ENCODE data around the gene MAP3K15.
"Not testable (repeated sequence)": the region's sequence is repeated elsewhere in the genome, so short reads cannot be mapped to it uniquely, and the experiment has no call there.

The MAP3K15 gene

DNA sequence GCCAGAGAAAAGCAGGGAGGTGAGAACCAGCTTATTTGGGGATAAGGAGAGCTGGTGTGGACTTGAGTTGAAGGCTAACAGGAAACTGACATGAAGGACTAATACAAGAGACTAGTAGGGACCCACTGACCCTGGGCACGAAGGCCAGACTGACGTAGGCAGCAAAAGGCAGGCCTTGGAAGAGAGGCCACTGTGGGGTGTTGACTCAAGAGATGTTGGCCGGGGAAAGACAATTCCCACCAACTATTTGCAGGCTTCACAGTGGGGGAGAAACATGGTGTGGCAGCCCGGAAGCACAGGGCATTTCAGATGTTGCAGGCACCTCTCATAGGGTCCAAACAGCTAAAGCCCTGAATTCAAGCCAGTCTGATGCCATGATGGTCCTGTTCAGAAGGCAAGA, 24.4 kb upstream of the MAP3K15 start:
- DNase-seq, result no peak

DNA sequence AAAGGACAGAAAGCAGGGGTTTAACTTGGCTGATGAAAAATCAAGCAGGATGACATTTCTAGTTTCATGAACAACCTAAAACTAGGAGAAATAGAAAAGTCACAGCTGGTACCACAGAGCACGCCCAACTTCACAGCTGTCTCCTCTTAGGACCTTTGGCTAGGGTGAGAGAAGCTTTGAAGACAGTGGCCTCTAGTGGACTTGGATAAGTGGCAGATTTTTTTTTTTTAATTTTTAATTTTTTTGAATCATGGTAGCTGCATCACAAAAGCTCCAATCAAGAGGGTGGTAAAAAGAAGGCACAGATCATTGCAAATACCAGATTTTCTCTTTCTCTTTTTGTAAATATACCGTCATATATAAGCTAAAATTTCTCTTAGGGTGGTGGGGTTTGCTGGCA, 20.2 kb upstream of the MAP3K15 start:
- DNase-seq, result peak in 1 of 2 experiments; percentile 28

DNA sequence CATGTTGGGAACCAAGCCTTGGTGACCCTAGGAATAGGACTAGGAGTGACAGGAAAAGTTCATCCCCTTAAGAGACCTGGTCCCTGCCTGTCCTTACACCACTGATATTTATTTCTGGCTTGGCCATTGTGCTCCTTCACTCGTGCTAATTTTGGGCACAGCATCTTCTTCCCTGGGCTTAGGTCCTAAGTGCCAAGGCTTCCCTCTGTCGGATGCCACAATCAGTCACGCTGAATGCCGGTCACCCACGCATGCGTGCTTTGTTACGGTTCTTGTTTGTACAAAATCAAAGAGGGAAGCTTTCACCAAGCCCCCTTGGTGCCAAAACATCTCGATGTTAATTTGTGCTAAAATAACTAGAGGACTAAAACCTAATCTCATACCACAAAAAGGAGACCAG, 17.4 kb upstream of the MAP3K15 start:
- DNase-seq, result no peak

DNA sequence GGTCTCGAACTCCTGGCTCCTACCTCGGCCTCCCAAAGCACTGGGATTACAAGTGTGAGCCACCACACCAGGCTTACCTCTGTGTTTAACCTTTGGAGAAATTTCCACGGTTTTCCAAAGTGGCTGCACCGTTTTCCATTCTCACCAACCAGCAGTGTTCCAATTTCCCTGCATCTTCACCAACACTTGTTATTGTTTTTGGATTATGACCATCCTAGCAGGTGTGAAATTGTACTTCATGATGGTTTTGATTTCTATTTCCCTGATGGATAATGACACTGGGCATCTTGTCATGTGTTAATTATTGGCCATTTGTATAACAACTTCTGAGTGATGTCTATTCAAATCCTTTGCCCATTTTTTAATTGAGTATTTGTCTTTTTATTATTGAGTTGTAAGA, 2.7 kb upstream of the MAP3K15 start:
- no peak for DNase-seq

DNA sequence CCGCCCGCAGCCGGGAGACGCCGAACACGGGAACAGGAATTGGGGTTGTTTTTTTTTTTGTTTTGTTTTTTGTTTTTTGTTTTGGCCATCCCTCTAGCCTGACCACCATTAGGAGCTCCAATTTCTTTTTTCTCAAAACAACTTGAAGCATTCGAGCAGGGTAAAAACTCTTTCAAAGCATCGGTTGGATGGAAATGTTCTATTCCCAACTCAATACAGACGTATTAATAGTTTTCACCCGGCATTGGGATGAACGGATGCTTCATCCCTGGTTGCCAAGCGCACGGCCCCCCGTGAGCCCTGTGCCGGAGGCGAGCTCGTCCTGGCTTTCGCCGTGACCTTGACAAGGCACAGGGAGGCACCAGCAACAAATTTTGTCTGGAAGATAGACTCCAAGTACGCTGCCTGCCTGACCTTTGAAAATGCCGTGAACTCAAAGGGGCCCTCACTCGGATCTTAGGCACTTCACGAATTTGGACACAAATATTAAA, 352 bp upstream of the MAP3K15 start:
- DNase-seq, result no peak

DNA sequence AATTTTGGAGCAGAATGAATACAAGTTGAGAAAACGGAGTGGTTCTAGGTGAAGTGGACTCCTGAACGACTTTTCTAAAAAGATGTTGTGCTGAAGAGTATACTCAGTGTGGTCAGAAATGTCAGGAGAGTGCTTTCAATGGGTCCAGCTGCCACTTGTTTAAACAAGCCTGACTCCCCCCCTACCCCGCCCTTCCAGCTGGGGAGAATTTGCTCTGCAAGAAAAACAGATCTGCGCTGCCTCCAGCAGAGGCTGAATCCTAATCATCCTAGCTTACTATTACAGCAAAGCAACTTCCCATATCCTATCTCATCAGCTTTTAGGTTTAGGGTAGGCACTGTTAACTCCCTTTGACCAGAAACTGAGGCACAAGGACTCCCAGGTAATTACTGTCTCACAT, 1.9 kb downstream of the MAP3K15 start:
- peak in 1 of 2 experiments; percentile 27 for DNase-seq

DNA sequence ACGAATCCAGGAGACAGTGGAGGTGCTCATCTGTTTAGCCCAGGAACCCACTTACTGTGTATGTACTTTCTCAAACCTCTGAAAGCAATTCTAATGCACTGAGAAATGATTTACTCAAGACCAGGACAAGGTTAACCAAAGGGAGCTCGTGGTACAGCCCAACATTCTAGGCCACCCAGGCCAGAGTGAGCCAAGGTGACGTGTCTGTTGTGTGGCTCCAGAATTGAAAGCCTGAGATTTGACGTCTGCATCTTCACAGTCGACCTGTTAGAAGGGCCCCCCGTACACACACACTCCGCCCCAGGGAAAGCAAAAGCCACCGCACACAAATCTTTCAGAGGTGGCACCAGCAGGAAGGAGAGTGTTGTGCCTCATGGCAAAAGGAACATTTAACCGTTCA, 2.3 kb downstream of the MAP3K15 start:
- no peak for DNase-seq

DNA sequence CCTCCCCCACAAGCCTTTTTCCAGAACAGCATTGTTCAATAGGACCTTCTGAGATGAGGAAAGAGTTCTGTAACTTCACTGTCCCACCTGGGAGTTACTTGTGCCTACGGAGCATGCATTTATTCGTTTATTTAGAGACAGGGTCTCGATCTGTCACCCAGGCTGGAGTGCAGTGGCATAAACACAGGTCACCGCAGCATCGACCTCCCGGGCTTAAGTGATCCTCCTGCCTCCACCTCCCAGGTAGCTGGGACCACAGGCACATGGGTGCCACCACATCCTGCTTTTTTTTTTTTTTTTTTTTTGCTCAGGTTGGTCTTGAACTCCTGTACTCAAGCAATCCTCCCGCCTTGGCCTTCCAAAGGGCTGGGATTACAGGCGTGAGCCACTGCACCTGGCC, 2.9 kb downstream of the MAP3K15 start:
- DNase-seq, result no peak

DNA sequence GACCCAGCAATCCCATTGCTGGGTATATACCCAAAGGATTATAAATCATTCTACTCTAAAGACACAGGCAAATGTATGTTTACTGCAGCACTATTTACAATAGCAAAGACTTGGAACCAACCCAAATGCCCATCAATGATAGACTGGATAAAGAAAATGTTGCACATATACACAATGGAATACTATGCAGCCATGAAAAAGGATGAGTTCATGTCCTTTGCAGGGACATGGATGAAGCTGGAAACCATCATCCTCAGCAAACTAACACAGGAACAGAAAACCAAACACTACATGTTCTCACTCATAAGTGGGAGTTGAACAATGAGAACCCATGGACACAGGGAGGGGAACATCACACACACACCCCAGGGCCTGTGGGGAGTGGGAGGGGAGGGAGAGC, 3.5 kb downstream of the MAP3K15 start:
- DNase-seq, result not testable (repeated sequence)

DNA sequence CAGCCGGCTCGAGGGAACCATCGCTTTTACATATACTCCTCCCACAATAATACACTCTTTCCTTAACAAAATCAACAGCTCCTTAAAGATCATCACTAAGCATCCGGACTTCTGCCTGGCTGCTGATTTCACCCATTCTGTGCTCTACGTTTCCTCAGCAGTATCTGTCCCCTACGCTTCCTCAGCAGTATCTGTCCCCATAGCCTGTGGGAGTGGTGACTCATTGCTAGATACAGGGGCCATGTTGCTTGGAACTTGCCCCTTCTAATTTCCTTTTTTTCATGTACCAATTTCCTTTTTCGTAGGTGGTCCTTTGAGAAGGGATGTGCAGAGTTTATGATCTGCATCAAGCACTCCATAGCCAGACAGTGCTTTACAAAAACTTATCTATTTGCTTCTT, 18.6 kb downstream of the MAP3K15 start:
- DNase-seq, result no peak

DNA sequence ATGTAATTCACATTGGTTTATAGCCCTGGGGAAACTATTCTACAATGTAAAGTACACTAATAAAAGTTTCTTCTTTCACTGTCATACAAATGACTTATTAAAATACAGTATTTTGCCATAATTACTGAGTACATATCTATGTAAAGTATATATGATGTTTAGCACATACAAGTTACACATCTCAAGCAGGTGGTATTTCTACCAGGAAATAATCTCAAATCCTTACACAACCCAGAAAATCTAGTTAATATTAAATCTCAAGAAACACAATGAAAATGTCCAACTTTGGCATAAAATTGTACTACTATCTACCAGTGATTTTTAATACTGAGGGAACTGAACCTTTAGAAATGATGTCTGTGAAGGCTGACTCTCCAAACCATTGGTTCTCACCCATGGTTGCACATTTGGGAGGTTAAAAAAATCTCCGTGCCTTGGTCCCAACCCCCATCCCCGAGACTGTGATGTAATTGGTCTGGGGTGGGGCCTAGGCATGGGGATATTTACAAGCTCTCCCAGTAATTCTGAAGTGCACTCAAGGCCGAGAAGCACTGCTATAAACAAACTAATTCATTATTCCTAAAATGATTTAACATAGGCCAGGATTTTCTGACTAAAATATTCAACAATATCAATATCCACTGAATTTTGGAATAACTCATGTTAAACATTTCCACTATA, 27.6 kb downstream of the MAP3K15 start:
- DNase-seq, result no peak

DNA sequence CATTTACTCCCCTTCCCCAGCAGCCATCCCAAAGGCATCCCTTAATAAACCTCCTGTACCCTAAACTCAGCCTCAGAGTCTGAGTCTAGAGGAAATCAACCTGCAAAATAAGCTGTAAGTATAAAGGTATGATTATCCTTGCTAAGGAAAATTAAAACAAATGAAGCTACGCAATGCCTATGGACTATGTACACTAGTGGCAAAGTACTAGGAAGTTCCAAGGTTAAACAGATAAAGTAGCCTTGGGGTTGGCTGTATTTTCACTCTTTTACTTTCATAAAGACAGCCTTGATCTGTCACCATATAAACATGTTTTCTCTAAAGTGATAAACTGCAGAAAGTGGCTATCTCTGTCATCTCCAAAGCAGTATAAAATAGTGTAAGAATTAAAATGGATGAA, 35.9 kb downstream of the MAP3K15 start:
- no peak for DNase-seq

DNA sequence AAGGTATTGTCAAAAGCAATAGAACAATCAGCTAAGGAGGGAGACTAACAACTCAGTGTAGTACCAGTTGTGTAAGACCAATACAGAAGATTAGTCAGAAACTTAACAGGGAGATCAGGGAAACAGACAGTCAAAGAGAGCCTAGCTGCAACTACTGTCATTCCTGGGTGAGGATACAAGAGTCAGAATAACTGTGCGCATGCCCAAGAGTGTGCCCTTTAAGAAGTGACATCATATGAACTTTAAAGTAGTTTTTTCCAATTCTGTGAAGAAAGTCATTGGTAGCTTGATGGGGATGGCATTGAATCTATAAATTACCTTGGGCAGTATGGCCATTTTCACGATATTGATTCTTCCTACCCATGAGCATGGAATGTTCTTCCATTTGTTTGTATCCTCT, 46.9 kb downstream of the MAP3K15 start:
- DNase-seq, result not testable (repeated sequence)

DNA sequence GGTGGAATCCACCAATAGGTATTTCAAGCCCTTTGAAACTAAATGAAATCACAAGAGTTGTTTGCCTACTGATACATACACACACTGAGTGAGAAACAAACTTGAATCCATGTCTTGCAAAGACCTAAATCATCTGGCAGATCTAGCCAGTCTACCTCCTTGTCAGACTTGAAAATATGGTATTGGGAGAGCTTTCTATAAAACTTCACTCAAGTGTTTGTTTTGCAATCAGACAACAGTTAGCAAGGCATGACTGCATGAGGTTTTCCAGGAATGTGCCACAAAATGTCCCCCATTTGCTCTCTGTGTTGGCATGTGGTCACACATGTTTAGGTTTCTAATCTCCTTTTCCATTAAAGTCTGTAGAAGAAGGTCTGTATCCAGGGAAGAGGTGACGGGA, 52.4 kb downstream of the MAP3K15 start:
- DNase-seq, result no peak

DNA sequence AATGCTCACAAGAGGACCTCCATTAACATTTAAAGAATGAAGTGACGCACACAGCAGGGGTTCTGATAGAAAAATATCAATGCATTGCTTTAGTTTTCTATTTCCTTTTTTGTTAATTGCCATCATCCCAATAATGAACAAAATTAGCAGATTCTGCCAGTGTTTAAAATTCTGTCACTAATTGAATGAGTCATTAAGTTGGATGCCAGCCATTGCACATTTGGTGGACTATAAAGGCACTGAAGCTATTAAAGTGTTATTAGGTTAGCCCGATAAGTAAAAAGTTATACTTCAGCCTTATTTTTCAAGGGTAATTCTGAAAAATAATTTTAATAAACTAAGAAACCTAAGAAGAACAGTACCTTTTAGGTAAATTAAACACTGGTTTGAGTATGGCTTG, 53.1 kb downstream of the MAP3K15 start:
- peak; percentile 4 to 45 for DNase-seq

DNA sequence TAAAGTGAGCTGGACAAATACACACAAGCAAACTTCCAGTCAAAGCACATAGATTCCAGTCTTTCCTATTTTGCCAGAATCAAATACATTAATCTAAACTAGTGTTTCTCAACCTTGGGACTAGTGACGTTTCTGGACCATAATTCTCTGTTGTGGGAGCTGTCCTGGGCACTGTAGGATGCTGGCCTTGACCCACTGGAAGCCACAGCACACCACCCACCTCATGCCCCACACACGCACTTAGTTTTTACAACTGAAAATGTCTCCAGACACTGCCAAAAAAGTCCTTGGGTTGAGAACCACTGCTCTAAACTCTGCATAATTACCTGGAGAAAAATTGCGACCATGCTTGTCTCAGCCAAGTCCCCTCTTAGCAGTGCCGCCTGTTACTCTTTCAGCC, 57.6 kb downstream of the MAP3K15 start:
- no peak for DNase-seq

DNA sequence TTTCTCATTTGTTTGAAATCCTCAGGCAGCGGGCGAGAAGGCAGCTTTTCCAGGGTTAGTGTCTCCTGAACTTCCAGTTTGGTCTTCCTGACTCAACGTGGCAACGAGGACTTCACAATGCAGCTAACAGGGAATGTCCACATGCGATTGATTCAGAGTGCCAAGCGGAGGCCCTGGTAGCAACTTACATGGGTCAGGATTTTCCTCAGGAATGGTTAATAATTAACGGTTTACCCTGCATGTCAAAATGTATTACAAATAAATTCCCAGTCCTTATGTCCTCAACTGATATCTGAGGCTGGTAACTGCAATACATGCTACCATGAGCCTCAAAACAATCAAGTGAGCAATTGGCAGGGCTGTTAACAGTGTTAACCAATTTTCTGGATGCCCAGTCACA, 67.2 kb downstream of the MAP3K15 start:
- no peak for DNase-seq

DNA sequence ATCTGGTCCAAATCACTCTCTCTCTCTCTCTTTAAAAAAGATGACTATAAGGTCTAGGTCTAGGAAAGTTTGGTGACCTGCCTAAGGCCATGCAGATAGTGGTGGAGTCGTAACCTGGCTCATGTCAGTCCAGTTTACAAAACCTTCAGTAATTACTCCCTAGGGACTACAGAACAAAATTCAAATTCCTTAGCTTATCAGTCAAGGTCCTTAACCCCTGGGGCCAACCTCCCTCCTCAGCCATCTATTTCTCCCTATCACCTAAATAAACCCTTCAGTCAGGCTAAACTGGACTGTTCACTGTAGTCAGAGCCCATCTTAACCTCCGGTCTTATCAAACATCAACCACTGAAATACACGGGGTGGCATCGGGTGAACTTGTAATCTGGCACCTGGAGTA, 68.9 kb downstream of the MAP3K15 start:
- no peak for DNase-seq

DNA sequence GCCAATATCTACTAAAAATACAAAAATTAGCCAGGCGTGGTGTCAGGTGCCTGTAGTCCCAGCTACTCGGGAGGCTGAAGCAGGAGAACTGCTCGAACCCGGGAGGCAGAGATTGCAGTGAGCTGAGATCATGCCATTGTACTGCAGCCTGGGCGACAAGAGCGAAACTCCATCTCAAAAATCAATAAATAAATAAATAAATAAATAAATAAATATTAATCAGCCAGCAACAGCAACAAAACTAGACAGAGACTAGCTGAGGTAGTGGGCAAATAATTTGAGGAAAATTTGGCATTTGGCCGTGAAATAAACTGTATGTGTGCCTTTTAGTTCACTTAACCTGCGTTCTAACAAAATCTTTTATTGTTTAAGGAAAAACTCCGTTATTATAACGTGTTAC, 69.5 kb downstream of the MAP3K15 start:
- not testable (repeated sequence) for DNase-seq

DNA sequence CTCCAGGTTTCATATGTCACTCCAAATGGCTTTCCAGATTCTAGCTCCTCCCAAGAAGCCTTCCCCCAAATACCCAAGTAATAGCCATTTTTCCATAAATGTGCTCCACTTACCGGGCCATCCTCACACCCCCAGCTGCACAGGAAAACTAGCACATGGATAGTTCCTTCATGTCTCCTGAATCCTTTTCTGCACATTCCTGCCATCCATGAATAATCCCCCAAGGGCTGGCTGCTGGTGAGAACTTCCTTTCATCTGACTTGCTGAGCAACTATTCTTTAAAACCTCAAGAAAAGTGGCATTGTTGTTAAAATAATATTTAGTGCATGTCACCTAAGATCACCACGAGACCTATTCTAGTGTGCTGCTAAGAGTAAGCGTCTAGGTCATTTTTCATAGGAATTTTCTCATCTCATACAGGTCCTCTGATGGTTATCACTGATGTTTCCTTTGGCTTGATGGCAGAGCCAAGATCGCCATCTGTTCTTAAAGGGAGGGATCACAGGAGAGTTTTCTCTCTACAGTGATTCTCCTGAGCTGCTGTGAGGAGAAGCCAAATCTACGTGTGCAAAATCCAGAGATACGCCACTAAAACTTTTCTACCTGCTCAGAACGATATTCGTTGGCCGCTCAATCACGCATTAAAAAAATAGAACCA, 71.3 kb downstream of the MAP3K15 start:
- no peak for DNase-seq

DNA sequence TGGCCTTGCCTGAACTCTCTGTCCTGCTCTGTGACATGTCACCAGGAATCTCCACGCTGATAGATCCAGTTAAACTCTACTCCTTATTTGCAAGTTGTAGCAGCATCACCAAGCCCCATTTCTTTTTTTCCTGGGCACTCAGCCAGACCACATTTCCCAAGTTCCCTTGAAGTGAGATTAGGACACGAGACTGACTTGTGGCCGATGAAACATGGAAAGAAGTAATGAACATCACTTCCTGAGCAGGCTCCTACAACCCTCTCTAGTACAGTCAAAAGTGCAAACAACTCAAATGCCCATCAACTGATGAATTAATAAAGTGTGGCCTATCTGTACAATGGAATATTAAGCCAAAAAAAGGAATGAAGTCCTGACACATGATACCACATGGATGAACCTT, 74.6 kb downstream of the MAP3K15 start:
- DNase-seq, result no peak

DNA sequence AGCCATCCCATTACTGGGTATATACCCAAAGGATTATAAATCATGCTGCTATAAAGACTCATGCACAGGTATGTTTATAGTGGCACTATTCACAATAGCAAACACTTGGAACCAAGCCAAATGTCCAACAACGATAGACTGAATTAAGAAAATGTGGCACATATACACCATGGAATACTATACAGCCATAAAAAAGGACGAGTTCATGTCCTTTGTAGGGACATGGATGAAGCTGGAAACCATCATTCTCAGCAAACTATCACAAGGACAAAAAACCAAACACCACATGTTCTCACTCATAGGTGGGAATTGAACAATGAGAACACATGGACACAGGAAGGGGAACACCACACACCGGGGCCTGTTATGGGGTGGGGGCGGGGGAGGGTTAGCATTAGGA, 92.6 kb downstream of the MAP3K15 start:
- not testable (repeated sequence) for DNase-seq

DNA sequence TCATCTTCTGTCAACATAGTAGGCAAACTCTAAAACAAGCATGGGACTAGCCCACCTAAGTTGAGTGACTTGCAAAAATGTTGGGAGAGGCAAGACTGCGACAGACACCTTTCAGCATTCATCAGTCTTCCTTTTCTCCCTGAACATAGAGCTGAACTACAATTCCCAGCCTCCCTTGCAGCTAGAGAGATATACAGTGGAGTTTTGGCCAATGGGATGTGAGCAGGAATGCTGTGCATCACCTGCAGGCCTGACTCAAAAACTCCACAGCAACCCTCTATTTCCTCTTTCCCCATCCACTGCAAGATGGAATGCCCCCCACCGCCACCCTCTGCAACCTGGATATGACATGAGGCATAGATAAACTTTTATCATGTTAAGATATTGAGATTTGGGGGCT, 105.0 kb downstream of the MAP3K15 start:
- DNase-seq, result no peak

DNA sequence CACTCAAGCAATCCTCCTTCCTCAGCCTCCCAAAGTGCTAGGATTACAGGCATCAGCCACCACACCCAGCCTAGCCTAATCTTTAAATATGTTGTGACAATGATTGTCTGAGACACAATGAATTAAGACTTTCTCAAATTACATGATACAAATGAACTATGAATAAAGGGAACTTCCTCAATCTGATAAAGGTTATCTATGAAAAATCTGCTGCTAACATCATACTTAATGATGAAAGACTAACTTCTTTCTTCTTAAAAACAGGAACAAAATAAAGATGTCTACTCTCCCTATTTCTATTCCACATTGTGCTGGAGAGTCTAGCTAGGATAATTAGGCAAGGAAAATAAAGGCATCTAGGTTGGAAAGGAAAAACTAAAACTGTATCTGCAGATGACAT, 111.6 kb downstream of the MAP3K15 start:
- no peak for DNase-seq

DNA sequence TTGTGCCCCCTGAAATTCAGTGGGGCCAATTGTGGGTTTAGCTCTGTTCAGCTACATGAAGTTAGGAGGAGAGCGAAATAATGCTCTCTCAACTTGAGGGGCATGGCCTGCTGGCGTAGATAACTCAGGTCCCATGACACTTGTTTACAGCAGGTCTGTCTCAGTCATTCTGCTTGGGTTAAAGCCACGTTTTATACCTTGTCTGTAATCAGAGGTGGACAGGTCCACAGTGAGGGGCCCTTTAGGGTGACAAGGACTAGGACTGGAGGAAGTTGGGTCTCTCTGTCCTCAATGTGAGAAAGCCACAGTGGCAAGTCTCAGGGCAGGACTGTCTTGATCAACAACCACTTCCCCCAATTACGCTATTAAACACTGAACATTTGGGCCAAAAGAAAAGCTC, 122.6 kb downstream of the MAP3K15 start:
- no peak for DNase-seq
